LNCAP (cell line): ENCODE measurements around the gene NME7.

Source experiments
- TF ChIP-seq, protein P1 (sequence below): fragments of 450-650 bp; IDR thresholded peaks from 2 replicates; pipeline ENCODE4 v1.5.1; 2017; ENCODE audit warnings: mild to moderate bottlenecking

NME7 gene

GRCh38 chr1:169288011-169288414 is 79.6 kb downstream of the NME7 start:
- TF ChIP-seq, protein P1, sequence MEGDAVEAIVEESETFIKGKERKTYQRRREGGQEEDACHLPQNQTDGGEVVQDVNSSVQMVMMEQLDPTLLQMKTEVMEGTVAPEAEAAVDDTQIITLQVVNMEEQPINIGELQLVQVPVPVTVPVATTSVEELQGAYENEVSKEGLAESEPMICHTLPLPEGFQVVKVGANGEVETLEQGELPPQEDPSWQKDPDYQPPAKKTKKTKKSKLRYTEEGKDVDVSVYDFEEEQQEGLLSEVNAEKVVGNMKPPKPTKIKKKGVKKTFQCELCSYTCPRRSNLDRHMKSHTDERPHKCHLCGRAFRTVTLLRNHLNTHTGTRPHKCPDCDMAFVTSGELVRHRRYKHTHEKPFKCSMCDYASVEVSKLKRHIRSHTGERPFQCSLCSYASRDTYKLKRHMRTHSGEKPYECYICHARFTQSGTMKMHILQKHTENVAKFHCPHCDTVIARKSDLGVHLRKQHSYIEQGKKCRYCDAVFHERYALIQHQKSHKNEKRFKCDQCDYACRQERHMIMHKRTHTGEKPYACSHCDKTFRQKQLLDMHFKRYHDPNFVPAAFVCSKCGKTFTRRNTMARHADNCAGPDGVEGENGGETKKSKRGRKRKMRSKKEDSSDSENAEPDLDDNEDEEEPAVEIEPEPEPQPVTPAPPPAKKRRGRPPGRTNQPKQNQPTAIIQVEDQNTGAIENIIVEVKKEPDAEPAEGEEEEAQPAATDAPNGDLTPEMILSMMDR, result no peak

DNA sequence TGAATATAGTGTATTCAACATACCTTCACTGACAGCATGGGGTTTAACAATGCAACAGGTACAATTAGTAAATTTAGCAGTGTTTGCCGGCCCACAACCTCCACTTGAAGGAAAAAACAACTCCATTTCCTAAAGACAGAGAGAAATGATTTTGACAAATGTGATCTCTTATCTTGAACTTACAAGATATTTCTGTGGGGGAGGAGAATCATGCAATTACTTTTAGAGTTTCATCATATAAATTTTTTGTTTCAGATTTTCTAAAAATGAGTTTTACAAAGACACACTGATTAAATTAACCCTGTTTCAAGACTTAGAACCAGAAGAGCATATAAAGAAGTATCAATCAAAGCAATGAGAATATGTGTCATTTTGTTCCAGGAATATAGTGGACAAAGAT is 80.3 kb downstream of the NME7 start:
- TF ChIP-seq, protein P1, result no peak

GRCh38 chr1:169271098-169271497 is 96.5 kb downstream of the NME7 start:
- TF ChIP-seq, protein P1, result peak; percentile 35; the same call in 1 of the 2 replicates

DNA sequence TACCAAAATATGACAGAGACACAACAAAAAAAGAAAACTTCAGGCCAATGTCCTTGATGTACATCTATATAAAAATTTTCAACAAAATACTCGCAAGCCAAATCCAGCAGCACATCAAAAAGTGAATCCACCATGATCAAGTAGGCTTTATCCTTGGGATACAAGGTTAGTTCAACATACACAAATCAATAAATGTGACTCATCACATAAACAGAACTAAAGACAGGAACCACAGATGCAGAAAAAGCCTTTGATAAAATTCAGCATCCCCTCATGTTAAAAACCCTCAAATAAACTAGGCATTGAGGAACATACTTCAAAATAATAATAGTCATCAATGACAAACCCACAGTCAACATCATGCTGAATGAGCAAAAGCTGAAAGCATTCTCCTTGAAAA is 101.5 kb downstream of the NME7 start:
- TF ChIP-seq, protein P1, result no peak

DNA sequence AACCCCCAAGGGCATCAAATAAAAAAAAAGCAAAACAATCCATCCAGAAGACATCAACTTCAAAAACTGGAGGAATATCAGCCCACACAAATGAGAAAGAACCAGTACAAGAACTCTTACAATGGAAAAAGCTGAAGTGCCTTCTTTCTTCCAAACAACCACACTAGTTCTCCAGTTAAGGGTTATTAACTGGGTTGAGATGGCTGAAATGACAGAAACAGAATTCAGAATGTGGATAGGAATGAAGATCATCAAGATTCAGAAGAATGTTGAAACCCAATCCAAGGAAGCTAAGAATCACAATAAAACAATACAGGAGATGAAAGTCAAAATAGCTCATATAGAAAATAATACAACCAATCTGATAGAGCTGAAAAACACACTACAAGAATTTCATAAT is 104.5 kb downstream of the NME7 start:
- TF ChIP-seq, protein P1, result no peak

DNA sequence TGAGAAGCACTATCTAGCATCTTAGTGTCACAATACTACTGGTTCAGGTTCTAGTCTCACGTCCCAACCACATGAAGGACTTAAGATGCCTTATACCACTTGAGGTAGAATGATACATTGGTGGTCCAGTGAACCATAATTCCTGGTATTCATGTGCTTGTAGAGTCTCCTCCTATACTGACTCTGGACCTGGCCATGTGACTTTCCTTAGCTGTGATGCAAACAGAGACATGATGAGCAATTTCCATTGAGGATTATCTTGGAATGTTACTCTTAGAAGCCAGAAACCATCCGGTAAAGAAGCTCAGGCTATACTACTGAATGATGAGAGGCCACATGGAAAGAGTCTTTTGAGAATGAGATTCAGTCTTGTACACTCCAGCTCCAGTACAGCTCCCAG is 105.7 kb downstream of the NME7 start:
- TF ChIP-seq, protein P1, result no peak

DNA sequence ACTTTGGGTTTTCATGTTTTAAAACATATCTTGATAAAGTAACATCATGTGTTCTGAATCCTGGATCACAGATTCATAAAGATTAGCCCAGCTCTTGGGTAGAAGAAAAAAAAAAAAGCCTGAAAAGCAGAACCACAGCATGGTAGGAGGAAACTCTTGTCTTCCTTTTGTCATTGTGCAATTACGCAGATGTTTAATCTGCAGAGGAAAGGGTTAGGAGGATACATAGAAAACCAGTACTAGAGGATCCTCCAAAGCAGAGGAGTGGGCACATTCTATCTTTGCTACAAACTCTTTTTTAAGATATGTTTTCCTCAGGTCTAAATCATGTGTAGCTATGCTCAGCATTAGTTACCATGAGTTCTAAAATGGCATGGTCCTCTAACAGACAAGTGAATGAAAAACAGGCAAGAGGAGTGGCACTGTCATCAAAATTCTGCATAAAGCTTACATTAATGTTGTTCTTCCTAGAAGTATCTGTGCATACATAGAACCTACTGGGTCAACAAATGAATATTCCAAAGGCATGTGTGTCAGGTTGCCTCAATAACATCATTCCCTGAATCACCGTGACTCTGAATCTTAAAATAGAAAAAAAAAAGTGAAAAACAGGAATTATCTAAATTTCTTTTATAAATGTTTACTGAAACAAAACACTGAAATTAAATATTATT is 107.0 kb downstream of the NME7 start:
- TF ChIP-seq, protein P1, result no peak

GRCh38 chr1:169259816-169260215 is 107.8 kb downstream of the NME7 start:
- TF ChIP-seq, protein P1, result no peak
